Neural crest cell (in vitro differentiated cells): Measurements from ENCODE around the gene CSGALNACT2. TPM values are rescaled to one million over a fixed set of nuclear protein-coding genes. Genes with fewer than 3 reads are reported as not detected.

Experiments used
- DNase-seq: peaks from one replicate; pipeline ENCODE4 v3.0.0; 2021; ENCODE audit warnings: low read depth, mixed read lengths, low spot score
- H3K27ac Mint-ChIP-seq: one replicate; pipeline ENCODE4 v1.8.0; 2021; ENCODE audit warnings: mild to moderate bottlenecking, mixed read lengths; ENCODE audit not compliant: unreplicated experiment
- H3K27me3 Mint-ChIP-seq: 2 replicates; pipeline ENCODE4 v1.8.0; 2021; ENCODE audit warnings: low read depth, mild to moderate bottlenecking, mixed read lengths
- H3K36me3 Mint-ChIP-seq: 2 replicates; pipeline ENCODE4 v1.8.0; 2021; ENCODE audit warnings: low read depth, mild to moderate bottlenecking, mixed read lengths
- H3K4me1 Mint-ChIP-seq: 2 replicates; pipeline ENCODE4 v1.8.0; 2021; ENCODE audit warnings: mixed read lengths
- H3K4me3 Mint-ChIP-seq: one replicate; pipeline ENCODE4 v1.8.0; 2021; ENCODE audit warnings: mild to moderate bottlenecking, mixed read lengths
- H3K9me3 Mint-ChIP-seq: 2 replicates; pipeline ENCODE4 v1.8.0; 2021; ENCODE audit warnings: mixed read lengths
- total RNA-seq: library from RNA; stranded (reverse); gene quantifications from 2 replicates; pipeline ENCODE4 v1.2.1, GENCODE V29; 2021
- TF ChIP-seq, protein P1 (sequence below): fragments of 200-600 bp; sonication (generic); conservative IDR thresholded peaks from 2 replicates; pipeline ENCODE4 v1.5.0; 2021; ENCODE audit warnings: antibody characterized with exemption, mild to moderate bottlenecking

CSGALNACT2 gene
- total RNA-seq, 1 donor from 2014 or later, result 14.6 TPM

DNA sequence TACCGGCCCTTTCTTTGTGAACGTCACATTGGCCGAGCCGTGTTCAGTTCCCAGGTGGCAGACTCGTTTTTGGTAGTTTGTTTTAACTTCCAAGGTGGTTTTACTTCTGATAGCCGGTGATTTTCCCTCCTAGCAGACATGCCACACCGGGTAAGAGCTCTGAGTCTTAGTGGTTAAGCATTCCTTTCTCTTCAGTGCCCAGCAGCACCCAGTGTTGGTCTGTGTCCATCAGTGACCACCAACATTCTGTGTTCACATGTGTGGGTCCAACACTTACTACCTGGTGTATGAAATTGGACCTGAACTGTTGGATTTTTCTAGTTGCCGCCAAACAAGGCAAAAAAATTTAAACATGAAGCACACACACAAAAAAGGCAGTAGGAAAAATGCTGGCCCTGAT lies 9.9 kb upstream of the CSGALNACT2 start:
- no peaks in the 10 kb centered on the region for H3K4me1 Mint-ChIP-seq
- no peak for DNase-seq
- TF ChIP-seq, protein P1, sequence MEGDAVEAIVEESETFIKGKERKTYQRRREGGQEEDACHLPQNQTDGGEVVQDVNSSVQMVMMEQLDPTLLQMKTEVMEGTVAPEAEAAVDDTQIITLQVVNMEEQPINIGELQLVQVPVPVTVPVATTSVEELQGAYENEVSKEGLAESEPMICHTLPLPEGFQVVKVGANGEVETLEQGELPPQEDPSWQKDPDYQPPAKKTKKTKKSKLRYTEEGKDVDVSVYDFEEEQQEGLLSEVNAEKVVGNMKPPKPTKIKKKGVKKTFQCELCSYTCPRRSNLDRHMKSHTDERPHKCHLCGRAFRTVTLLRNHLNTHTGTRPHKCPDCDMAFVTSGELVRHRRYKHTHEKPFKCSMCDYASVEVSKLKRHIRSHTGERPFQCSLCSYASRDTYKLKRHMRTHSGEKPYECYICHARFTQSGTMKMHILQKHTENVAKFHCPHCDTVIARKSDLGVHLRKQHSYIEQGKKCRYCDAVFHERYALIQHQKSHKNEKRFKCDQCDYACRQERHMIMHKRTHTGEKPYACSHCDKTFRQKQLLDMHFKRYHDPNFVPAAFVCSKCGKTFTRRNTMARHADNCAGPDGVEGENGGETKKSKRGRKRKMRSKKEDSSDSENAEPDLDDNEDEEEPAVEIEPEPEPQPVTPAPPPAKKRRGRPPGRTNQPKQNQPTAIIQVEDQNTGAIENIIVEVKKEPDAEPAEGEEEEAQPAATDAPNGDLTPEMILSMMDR, result no peak
- H3K27ac Mint-ChIP-seq, result no peak overlapping the region
- H3K4me3 Mint-ChIP-seq, result no peak overlapping the region
- H3K36me3 Mint-ChIP-seq, result no peaks in the 10 kb centered on the region
- no peaks in the 10 kb centered on the region for H3K9me3 Mint-ChIP-seq
- H3K27me3 Mint-ChIP-seq, result peaks cover 2% of the 10 kb centered on the region

DNA sequence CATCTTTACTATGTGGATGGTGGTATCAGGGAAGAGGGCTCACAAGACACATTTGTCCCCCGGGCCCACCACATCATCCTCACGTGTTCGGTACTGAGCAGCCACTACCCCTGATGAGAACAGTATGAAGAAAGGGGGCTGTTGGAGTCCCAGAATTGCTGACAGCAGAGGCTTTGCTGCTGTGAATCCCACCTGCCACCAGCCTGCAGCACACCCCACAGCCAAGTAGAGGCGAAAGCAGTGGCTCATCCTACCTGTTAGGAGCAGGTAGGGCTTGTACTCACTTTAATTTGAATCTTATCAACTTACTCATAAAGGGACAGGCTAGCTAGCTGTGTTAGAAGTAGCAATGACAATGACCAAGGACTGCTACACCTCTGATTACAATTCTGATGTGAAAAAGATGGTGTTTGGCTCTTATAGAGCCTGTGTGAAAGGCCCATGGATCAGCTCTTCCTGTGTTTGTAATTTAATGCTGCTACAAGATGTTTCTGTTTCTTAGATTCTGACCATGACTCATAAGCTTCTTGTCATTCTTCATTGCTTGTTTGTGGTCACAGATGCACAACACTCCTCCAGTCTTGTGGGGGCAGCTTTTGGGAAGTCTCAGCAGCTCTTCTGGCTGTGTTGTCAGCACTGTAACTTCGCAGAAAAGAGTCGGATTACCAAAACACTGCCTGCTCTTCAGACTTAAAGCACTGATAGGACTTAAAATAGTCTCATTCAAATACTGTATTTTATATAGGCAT lies 9.1 kb upstream of the CSGALNACT2 start:
- Mint-ChIP-seq H3K4me1 (no peaks in the 10 kb centered on the region), H3K4me3 (no peak overlapping the region), H3K9me3 (no peaks in the 10 kb centered on the region), H3K36me3 (no peaks in the 10 kb centered on the region), H3K27ac (no peak overlapping the region), H3K27me3 (peaks cover 2% of the 10 kb centered on the region)
- DNase-seq, result no peak
- TF ChIP-seq, protein P1, result no peak

DNA sequence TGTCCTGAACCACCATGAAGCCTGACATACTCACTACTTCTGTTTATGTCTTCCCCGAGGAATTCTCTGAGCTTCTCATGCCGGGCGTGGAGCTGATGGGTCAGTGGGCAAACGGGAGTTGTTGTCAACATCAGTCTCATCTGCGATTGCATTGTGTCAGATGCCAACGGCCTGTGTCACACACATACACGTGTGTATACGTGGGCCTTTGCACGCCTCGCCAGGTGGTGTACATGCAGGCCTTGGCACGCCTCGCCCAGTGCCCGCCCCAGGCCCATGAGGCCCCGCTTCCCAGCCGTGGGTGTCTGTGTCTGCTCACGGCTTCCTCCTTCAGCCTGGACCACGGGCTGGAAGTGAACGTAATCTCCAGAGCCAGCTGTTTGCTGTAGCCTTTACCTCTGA lies 7.5 kb upstream of the CSGALNACT2 start:
- no peaks in the 10 kb centered on the region for H3K36me3 Mint-ChIP-seq
- no peak overlapping the region for H3K4me3 Mint-ChIP-seq
- TF ChIP-seq, protein P1, result no peak
- H3K27me3 Mint-ChIP-seq, result peaks cover 5% of the 10 kb centered on the region
- H3K9me3 Mint-ChIP-seq, result no peaks in the 10 kb centered on the region
- H3K4me1 Mint-ChIP-seq, result peaks cover 4% of the 10 kb centered on the region
- no peak for DNase-seq
- no peak overlapping the region for H3K27ac Mint-ChIP-seq

DNA sequence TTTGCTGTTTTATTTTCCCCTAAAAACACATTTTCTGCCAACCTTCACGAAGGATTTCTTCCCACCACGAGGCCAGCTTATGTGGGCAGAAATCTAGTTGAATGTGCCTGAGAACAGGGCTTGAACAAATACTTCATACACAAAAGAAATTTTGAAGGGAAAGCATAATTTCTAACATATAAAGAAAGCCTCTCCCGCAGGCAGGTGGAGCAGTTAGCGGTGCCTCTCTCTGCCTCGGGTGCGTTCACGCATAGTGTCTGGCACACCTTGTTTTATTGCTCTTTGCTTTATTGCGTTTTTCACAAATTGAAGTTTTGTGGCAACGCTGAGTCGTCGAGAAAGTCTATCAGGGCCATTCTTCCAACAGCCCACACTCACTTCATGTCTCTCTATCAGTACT lies 7.0 kb upstream of the CSGALNACT2 start:
- no peak overlapping the region for H3K4me3 Mint-ChIP-seq
- peaks cover 9% of the 10 kb centered on the region for H3K4me1 Mint-ChIP-seq
- H3K27me3 Mint-ChIP-seq, result peaks cover 5% of the 10 kb centered on the region
- no peak overlapping the region for H3K27ac Mint-ChIP-seq
- TF ChIP-seq, protein P1, result no peak
- H3K36me3 Mint-ChIP-seq, result no peaks in the 10 kb centered on the region
- H3K9me3 Mint-ChIP-seq, result no peaks in the 10 kb centered on the region
- DNase-seq, result no peak

DNA sequence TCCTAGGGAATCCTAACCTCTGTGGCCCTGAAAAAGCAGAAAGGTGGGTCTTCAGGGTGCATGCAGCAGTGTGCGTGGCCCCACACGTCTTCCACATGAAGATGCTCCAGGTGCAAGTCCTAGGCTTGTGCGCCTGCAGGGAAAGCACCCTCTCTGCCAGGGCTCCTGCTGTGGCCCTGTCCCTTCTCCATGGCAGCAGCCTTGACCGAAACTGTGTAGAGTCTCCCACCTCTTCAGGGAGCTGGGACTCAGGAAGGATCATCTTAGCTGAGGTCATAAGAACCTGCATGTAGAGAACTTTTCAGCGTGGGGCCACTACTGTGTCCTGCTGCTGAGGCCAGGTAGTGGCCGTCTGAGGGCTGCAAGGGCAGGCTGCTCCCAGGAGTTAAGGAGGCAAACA lies 6.3 kb upstream of the CSGALNACT2 start:
- Mint-ChIP-seq H3K27me3 (peaks cover 5% of the 10 kb centered on the region), H3K4me1 (peaks cover 16% of the 10 kb centered on the region), H3K9me3 (no peaks in the 10 kb centered on the region), H3K36me3 (no peaks in the 10 kb centered on the region), H3K4me3 (no peak overlapping the region), H3K27ac (no peak overlapping the region)
- TF ChIP-seq, protein P1, result no peak
- DNase-seq, result no peak
